Stimulated activated naive CD8-positive, alpha-beta T cell treated with anti-CD3 and anti-CD28 coated beads, Interleukin-15, Interleukin-2, amounts not matched to agents 100 ng/mL and 50 ng/mL, for 24 hours (primary cell): ENCODE measurements around the gene ALAS1.

Experiments
- H3K27ac Mint-ChIP-seq: one replicate; pipeline ENCODE4 v1.8.0; 2021; ENCODE audit warnings: mild to moderate bottlenecking, mixed read lengths
- H3K27me3 Mint-ChIP-seq: one replicate; pipeline ENCODE4 v1.8.0; 2021; ENCODE audit warnings: mixed read lengths
- H3K36me3 Mint-ChIP-seq: one replicate; pipeline ENCODE4 v1.8.0; 2021; ENCODE audit warnings: low read depth, mixed read lengths
- H3K4me1 Mint-ChIP-seq: one replicate; pipeline ENCODE4 v1.8.0; 2021; ENCODE audit warnings: low read depth, mixed read lengths
- H3K4me3 Mint-ChIP-seq: one replicate; pipeline ENCODE4 v1.8.0; 2021; ENCODE audit warnings: mild to moderate bottlenecking, mixed read lengths
- H3K9me3 Mint-ChIP-seq: one replicate; pipeline ENCODE4 v1.8.0; 2021; ENCODE audit warnings: mixed read lengths

The ALAS1 gene

DNA sequence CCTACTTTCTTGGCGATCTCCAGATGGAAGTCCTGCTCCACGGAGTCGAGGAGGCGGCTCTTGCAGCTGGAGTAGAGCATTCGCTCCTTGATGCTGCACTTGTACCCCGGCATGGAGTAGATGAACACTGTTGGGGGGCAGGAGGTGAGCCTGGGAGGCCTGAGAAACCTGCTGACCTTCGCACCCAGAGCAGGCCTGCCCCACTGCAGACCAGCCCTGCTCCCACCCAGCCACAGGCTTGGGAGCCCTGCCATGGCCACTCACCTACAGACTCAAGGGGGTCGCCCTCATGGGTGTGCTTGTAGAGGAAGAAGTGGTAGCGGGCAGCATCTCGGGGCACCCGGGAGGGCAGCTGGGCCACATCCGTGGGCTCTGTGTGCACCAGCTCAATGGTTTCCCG lies 31.7 kb downstream of the ALAS1 start:
- no peak overlapping the region for H3K4me3 Mint-ChIP-seq
- peaks cover 47% of the 10 kb centered on the region for H3K4me1 Mint-ChIP-seq
- peaks cover 13% of the 10 kb centered on the region for H3K36me3 Mint-ChIP-seq
- no peak overlapping the region for H3K27ac Mint-ChIP-seq
- no peaks in the 10 kb centered on the region for H3K27me3 Mint-ChIP-seq
- H3K9me3 Mint-ChIP-seq: no peaks in the 10 kb centered on the region

DNA sequence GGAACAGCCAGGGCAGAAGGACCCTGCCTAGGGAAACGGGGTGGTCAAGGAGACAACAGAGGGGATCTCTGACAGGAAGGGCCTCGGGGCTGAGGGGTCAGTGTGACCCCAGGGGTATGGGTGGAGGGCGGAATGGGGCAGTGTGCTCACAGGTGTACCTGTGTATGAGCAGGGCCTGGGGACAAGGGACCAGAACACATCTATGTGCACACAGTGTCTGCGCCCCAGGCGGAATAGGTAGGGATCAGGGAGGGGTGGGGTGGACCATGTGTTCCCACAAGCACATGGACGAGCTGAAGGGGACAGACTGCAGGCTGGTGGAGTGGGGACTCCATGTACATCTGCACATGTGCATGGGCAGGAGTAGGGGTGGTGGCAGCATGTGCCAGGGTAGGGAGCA lies 32.5 kb downstream of the ALAS1 start:
- no peak overlapping the region for H3K27ac Mint-ChIP-seq
- no peak overlapping the region for H3K4me3 Mint-ChIP-seq
- peaks cover 48% of the 10 kb centered on the region for H3K4me1 Mint-ChIP-seq
- no peaks in the 10 kb centered on the region for H3K27me3 Mint-ChIP-seq
- H3K9me3 Mint-ChIP-seq: no peaks in the 10 kb centered on the region
- H3K36me3 Mint-ChIP-seq: peaks cover 13% of the 10 kb centered on the region

GRCh38 chr3:52230889-52231499 lies 33.0 kb downstream of the ALAS1 start:
- Mint-ChIP-seq H3K27ac (no peak overlapping the region), H3K36me3 (peaks cover 13% of the 10 kb centered on the region), H3K4me3 (no peak overlapping the region)

DNA sequence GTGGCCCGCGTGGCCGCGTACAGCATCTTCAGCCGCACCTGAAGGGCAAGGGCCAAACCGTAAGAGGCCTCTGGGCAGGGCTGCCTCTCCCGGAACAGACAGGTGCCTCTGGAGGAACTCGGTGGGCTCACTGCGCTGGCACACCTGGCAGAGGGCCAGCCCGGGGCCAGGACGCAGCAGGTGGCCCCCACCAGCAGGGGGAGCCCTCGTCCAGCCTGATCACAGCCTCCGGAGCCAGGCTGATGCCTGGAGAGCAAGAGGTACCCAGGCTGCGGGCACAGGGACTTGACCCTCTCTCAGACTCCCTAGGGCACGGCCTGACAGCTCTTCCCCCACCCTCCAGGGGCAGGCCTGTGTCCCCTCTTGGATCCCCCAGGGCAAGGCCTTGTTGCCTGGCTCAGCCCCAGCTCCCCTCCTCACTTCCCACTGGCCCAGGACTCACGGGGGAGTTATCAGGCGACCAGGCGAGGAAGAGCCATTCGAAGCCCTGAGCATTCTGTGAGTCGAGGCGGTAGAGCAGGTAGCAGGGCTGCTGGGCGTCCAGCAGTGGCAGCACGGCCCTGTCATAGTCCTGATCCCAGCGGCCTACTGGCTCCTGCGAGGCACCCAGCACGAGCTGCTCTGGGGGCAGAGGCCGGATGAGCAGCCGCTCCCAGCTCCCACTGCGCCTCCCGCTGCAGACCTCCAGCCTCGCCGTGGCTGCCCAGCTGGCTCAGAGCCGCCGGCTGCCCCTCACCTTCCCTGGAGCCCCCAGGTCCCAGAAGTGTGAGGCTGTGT lies 33.7 kb downstream of the ALAS1 start:
- H3K9me3 Mint-ChIP-seq: no peaks in the 10 kb centered on the region
- H3K36me3 Mint-ChIP-seq: peaks cover 13% of the 10 kb centered on the region
- peaks cover 48% of the 10 kb centered on the region for H3K4me1 Mint-ChIP-seq
- peak overlapping the region; percentile 66 for H3K27ac Mint-ChIP-seq
- no peak overlapping the region for H3K4me3 Mint-ChIP-seq
- H3K27me3 Mint-ChIP-seq: no peaks in the 10 kb centered on the region

More at GRCh38 chr3:52230889-52231499, 33.0 kb downstream of the ALAS1 start:
- peaks cover 48% of the 10 kb centered on the region for H3K4me1 Mint-ChIP-seq
- H3K9me3 Mint-ChIP-seq: no peaks in the 10 kb centered on the region
- no peaks in the 10 kb centered on the region for H3K27me3 Mint-ChIP-seq

DNA sequence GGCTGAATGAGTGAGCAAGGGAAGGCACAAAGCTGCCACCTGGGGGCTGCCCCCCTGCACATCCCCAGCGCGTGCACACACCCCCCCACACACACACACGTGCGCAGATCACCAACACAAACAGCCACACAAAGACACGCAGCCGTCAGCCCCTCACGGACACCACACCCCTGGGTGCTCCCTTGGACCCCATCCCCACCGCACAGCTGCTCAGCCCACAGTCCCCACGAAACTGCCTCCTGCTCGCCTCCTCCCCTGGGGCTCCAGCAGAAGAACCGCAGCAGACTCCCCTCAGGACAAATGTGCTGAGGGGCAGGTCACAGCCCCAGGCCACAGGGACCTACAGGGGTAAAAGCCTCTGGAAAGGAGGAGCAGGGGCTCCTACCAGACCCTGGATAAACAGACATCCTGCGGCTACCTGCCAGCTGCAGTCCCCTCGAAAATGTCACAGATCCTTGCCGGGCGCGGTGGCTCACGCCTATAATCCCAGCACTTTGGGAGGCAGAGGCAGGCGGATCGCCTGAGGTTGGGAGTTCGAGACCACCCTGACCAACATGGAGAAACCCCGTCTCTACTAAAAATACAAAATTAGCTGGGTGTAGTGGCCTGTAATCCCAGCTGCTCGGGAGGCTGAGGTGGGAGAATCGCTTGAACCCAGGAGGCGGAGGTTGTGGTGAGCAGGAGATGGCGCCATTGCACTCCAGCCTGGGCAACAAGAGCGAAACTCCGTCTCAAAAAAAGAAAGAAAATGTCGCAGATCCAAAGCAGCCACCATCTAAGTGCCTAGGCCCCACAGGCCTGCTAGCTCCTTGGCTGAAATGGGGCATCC lies 34.5 kb downstream of the ALAS1 start:
- Mint-ChIP-seq H3K4me1 (peaks cover 51% of the 10 kb centered on the region), H3K27me3 (no peaks in the 10 kb centered on the region), H3K9me3 (no peaks in the 10 kb centered on the region), H3K36me3 (peaks cover 13% of the 10 kb centered on the region), H3K4me3 (peak overlapping the region; percentile 7), H3K27ac (peak overlapping the region; percentile 67)

DNA sequence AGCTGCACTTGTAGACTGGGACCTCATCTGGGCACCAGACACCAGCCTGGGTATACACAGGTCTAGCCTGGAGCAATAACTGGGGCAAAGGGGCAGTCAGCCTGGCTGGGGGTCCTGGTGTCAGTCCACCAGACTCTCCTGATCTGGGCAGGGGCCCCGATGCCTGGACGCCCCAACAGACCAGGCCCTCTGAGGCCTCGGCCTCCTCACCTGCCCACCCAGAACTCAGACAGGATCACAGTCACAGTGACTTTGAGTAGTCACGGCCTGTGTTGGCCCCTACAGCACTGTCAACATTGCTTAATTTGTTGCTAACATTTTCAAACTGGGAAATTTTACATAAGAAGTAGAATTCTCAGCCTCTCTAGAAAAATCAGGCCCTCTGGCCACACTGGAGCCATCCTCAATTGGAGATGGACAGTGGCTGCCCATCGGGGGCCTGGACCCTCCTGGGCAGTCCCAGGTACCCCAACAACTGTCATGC lies 35.2 kb downstream of the ALAS1 start:
- Mint-ChIP-seq H3K4me3 (no peak overlapping the region), H3K4me1 (peaks cover 57% of the 10 kb centered on the region), H3K36me3 (peaks cover 13% of the 10 kb centered on the region), H3K27ac (peak overlapping the region; percentile 52), H3K9me3 (no peaks in the 10 kb centered on the region), H3K27me3 (no peaks in the 10 kb centered on the region)

DNA sequence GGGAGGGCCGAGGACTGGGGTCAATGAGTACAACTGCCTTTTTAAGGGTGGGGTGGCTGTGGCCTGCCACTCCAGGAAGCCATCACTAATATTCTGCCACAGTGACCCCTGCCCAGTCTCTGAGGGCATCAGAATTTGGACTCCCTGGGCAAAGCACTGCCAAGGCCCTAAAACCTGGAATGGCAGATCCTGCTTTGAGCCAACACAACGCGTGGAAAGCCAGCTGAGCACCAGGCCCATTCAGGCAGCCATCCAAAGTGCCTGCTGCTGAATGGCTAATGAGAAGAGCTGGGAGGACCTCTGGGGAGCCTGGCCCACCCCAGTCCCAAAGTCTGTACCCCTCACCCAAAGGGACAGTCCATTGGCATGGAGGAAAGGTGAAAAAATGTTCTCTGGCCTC lies 36.0 kb downstream of the ALAS1 start:
- no peak overlapping the region for H3K4me3 Mint-ChIP-seq
- peak overlapping the region; percentile 52 for H3K27ac Mint-ChIP-seq
- H3K36me3 Mint-ChIP-seq: peaks cover 17% of the 10 kb centered on the region
- H3K27me3 Mint-ChIP-seq: no peaks in the 10 kb centered on the region
- H3K9me3 Mint-ChIP-seq: no peaks in the 10 kb centered on the region
- peaks cover 63% of the 10 kb centered on the region for H3K4me1 Mint-ChIP-seq

- H3K27me3 Mint-ChIP-seq: no peaks in the 10 kb centered on the region
- H3K4me3 Mint-ChIP-seq: no peak overlapping the region
- H3K9me3 Mint-ChIP-seq: no peaks in the 10 kb centered on the region
- peaks cover 68% of the 10 kb centered on the region for H3K4me1 Mint-ChIP-seq
- peaks cover 21% of the 10 kb centered on the region for H3K36me3 Mint-ChIP-seq
- H3K27ac Mint-ChIP-seq: peak overlapping the region; percentile 52
Observed at GRCh38 chr3:52234516-52235447, 36.8 kb downstream of the ALAS1 start.

GRCh38 chr3:52236424-52236886 lies 38.5 kb downstream of the ALAS1 start:
- H3K9me3 Mint-ChIP-seq: no peaks in the 10 kb centered on the region
- H3K4me1 Mint-ChIP-seq: peaks cover 81% of the 10 kb centered on the region
- H3K27ac Mint-ChIP-seq: peak overlapping the region; percentile 59
- peaks cover 19% of the 10 kb centered on the region for H3K36me3 Mint-ChIP-seq
- peak overlapping the region; percentile 40 for H3K4me3 Mint-ChIP-seq
- no peaks in the 10 kb centered on the region for H3K27me3 Mint-ChIP-seq

DNA sequence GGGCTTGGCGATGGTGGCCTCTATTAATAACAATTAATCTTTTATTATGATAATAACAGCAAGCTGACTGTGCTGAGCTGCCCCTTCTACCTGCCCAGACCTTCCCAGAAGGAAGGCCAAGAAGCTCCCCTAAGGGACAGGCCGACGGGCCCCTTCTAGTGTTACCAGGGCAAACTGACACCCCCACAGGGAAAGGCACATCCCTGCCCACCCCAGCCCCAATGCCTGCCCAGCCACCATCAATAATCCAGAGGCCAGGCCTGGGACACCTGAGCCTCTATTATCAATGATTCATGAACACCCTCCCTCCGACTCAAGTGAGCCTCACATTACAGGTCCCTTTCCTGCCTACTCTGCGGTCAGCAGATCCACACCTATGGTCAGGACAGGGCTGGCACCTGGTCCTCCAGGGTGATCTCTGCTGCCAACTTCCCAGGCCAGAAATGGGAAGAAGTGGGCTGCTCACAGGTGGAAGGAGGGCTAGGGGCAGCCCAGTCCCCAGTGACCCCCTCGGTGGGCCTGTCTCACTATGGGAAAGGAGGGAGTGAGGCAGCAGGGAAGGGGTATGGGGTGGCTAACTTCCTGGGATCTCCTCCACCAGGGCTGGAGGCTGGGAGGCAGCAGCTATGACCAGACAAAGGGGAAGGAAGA lies 39.2 kb downstream of the ALAS1 start:
- peak overlapping the region; percentile 65 for H3K27ac Mint-ChIP-seq
- H3K27me3 Mint-ChIP-seq: no peaks in the 10 kb centered on the region
- no peaks in the 10 kb centered on the region for H3K9me3 Mint-ChIP-seq
- peaks cover 83% of the 10 kb centered on the region for H3K4me1 Mint-ChIP-seq
- peaks cover 15% of the 10 kb centered on the region for H3K36me3 Mint-ChIP-seq
- peak overlapping the region; percentile 99 for H3K4me3 Mint-ChIP-seq

DNA sequence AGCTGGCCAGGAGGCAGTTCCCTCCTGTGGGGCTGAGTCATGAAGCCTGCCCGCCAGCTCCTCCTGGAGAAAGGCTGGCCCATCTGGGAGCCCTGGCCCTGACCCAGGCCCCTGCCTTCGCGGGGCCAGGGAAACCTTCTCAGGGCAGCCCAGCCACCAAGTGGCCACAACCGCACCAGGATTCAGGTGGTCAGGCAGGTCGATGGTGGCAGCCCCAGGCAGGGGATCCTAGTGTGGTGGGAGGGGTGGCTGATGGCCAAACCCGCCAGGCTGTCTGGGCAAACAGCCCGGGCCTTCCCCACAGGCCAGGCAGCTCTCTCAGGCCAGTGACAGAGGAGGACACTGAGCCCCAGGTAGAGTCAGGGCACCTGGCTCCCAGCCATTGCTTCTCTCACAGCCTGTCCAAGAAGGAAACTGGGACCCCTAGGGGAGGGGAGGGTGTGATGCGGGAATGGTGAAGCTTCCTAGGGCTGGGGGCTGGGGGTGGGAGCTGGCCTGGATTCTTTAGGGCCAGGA lies 39.8 kb downstream of the ALAS1 start:
- Mint-ChIP-seq H3K9me3 (no peaks in the 10 kb centered on the region), H3K36me3 (peaks cover 15% of the 10 kb centered on the region), H3K4me1 (peaks cover 80% of the 10 kb centered on the region), H3K4me3 (peak overlapping the region; percentile 99), H3K27me3 (no peaks in the 10 kb centered on the region), H3K27ac (peak overlapping the region; percentile 96)

- H3K4me3 Mint-ChIP-seq: peak overlapping the region; percentile 99
- H3K27me3 Mint-ChIP-seq: no peaks in the 10 kb centered on the region
- H3K4me1 Mint-ChIP-seq: peaks cover 79% of the 10 kb centered on the region
- H3K36me3 Mint-ChIP-seq: peaks cover 15% of the 10 kb centered on the region
- peak overlapping the region; percentile 96 for H3K27ac Mint-ChIP-seq
- H3K9me3 Mint-ChIP-seq: no peaks in the 10 kb centered on the region
Observed at GRCh38 chr3:52238193-52238760, 40.3 kb downstream of the ALAS1 start.
